ENCODE measurements around the gene P3H3.
A peak's percentile ranks its signal among the peaks of the same experiment; 100 is the strongest.

Gene P3H3, protein sequence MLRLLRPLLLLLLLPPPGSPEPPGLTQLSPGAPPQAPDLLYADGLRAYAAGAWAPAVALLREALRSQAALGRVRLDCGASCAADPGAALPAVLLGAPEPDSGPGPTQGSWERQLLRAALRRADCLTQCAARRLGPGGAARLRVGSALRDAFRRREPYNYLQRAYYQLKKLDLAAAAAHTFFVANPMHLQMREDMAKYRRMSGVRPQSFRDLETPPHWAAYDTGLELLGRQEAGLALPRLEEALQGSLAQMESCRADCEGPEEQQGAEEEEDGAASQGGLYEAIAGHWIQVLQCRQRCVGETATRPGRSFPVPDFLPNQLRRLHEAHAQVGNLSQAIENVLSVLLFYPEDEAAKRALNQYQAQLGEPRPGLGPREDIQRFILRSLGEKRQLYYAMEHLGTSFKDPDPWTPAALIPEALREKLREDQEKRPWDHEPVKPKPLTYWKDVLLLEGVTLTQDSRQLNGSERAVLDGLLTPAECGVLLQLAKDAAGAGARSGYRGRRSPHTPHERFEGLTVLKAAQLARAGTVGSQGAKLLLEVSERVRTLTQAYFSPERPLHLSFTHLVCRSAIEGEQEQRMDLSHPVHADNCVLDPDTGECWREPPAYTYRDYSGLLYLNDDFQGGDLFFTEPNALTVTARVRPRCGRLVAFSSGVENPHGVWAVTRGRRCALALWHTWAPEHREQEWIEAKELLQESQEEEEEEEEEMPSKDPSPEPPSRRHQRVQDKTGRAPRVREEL

DNA sequence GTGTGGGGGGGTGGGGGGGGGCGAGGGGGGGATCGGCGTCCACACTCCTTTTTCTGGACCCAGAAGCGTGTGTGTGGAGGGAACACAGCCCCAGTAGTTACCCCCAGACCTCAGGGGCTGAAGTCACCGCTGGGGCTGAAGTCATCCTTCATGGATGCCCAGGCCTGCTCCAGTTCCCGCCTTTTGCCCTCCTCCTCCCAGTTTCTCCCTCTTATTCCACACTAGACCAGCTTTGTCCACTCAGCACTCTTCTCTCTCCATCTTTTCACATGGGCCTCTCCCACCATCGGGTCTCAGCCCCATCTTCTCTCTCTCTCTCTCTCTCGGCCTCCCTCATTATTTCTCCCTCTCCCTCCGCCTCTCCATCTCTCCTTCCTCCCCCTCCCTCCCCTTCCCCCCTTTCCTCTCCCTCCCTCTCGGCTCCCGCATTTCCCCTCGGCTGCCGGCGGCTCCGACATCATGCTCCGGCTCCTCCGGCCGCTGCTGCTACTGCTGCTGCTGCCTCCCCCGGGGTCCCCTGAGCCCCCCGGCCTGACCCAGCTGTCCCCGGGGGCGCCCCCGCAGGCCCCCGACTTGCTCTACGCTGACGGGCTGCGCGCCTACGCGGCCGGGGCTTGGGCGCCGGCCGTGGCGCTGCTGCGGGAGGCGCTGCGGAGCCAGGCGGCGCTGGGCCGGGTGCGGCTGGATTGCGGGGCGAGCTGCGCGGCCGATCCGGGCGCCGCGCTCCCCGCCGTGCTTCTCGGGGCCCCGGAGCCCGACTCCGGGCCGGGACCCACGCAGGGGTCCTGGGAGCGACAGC, at the start of gene P3H3:
TSS of gene P3H3 (plus strand) at position 426 of the 799 bp plus-strand sequence. CDS start at position 460, 34 bp downstream.
- Mint-ChIP-seq H3K27ac (peak within 1 kb of the TSS; percentile 72), H3K4me1 (ENCODE audit: low read depth) (peaks cover 18% of the 10 kb centered on the region), H3K4me3 (peak within 1 kb of the TSS; percentile 85)

DNA sequence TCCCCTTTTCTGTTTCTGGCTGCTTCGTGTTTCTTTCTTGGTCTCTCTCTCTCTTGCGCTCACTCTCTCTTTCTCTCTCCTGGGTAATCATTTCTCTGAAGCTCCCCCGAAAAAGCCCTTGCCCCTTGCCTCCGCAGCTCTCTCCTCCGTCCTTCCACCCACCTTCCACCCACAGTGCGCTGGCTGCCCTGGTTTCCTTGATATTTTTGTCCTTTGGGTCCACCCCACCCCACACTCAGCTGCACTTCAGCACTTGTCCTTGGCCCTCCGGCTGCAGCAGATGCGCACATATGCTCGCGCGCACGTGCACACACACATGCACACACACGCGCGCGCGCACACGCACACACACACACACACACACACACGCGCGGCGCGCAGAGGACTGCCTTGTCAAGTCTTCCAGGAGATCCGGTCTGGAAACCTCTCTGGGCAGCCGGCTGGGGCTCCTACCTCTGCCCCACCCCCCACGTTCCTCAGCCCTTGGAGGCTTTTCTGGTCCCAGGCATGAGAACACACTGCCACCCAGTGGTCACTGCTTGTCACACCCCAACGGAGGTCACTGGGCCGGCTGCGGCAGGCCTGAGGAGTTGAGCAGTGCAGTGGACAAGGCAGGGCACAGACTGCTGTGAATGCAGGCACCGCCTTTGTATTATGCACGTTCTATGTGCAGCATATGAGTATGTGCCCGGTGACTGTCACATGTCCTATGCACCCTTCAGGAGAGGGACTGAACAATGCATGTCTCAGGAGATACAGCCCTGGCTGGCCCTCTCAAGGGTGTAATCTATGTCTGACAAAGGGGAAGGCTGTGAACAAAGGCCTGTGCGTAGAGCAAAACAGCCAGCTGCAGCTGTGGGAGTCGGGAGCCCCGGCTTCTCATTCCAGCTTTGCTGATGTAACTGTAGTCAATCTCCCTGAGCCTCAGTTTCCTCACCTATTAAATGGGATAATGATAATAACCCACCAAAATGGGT, 49.3 kb upstream of the P3H3 start:
- Mint-ChIP-seq H3K27ac (peak overlapping the region; percentile 60), H3K27me3 (ENCODE audit: low read depth) (no peaks in the 10 kb centered on the region), H3K4me3 (peak overlapping the region; percentile 81), H3K4me1 (ENCODE audit: low read depth) (peaks cover 59% of the 10 kb centered on the region), H3K9me3 (no peaks in the 10 kb centered on the region), H3K36me3 (ENCODE audit: low read depth) (peaks cover 22% of the 10 kb centered on the region)

More for the DNA sequence above, at the start of gene P3H3:
- no peaks in the 10 kb centered on the region for H3K36me3 Mint-ChIP-seq (ENCODE audit: low read depth)
- no peaks in the 10 kb centered on the region for H3K9me3 Mint-ChIP-seq
- H3K27me3 Mint-ChIP-seq (ENCODE audit: low read depth), result peaks cover 61% of the 10 kb centered on the region

DNA sequence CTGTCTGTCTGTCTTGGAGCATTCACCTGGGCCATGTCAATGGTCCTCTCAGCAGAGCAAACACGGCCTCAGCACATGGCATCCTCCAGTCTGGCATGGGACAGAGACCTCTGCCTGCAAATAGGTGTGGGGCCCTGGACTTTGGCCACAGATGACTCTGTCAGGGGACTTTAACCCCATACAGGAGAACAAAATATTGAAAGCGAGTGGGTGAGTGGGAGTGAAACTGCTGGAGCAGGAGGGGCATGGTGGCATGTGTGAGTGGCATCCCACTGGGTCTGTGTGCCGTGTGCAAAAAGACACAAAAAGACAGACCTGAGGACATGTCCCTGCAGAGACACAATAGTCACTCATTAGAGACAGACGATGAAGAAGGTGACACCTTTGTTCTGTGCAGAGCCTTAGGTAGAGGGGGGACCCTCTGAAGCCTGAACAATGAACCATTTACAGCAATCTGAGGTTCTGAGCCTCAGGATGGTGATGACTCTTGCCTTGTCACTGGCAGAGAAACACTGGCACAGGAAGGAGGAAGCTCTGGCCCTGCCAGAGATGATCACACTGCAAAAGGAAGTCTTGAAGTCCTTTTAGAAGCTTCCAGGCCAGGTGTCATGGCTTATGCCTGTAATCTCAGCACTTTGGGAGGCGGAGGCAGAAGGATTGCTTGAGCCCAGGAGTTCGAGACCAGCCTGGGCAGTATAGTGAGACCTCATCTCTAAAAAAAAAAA, 48.3 kb upstream of the P3H3 start:
- Mint-ChIP-seq H3K9me3 (no peaks in the 10 kb centered on the region), H3K4me3 (peak overlapping the region; percentile 54), H3K4me1 (ENCODE audit: low read depth) (peaks cover 60% of the 10 kb centered on the region), H3K27me3 (ENCODE audit: low read depth) (no peaks in the 10 kb centered on the region), H3K36me3 (ENCODE audit: low read depth) (peaks cover 18% of the 10 kb centered on the region), H3K27ac (peak overlapping the region; percentile 60)

- H3K36me3 Mint-ChIP-seq (ENCODE audit: low read depth), result peaks cover 11% of the 10 kb centered on the region
- H3K4me1 Mint-ChIP-seq (ENCODE audit: low read depth), result peaks cover 54% of the 10 kb centered on the region
- H3K27ac Mint-ChIP-seq, result peak overlapping the region; percentile 82
- H3K9me3 Mint-ChIP-seq, result no peaks in the 10 kb centered on the region
- no peak overlapping the region for H3K4me3 Mint-ChIP-seq
- no peaks in the 10 kb centered on the region for H3K27me3 Mint-ChIP-seq (ENCODE audit: low read depth)
Measured at GRCh38 chr12:6780573-6780972, 47.6 kb upstream of the P3H3 start.

- H3K27ac Mint-ChIP-seq, result peak overlapping the region; percentile 20
- H3K4me1 Mint-ChIP-seq (ENCODE audit: low read depth), result peaks cover 57% of the 10 kb centered on the region
- H3K36me3 Mint-ChIP-seq (ENCODE audit: low read depth), result peaks cover 7% of the 10 kb centered on the region
- H3K27me3 Mint-ChIP-seq (ENCODE audit: low read depth), result no peaks in the 10 kb centered on the region
- no peak overlapping the region for H3K4me3 Mint-ChIP-seq
- H3K9me3 Mint-ChIP-seq, result no peaks in the 10 kb centered on the region
Measured at GRCh38 chr12:6782119-6782518, 46.1 kb upstream of the P3H3 start.

DNA sequence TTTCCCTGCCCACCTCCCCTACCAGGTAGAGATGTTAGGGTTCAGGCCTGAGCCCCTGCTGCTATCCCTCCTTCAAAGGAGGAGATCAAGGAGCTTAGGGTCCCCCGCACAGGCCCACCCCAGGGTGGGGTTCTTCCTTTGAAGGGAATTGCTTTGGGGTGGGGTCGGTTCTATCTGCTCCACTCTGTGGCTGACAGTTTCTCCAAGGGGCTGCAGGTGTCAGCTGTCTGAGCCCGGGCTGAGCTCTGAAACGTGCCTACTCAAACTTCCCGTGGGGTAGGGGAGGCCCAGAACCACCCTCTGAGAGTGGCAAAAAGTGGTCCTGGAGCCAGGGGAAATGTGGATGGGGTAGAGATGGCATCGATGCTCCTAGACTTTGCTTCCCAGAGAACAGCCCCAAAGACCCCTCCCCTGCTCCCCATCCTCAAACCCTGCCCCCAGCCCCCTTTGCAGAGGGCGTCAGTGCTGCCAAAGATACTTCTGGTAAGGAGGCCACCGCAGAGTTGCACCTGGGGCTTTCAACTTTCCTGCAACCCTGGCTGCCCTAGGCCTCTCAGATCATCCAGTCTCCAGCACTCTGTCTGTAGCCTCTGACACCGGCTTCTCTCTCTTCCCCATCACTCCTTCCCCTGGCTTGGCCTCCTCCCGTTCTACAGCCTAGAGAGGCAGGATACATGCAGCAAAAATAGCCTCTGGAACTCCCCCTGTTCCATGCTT, 45.2 kb upstream of the P3H3 start:
- Mint-ChIP-seq H3K36me3 (ENCODE audit: low read depth) (peaks cover 5% of the 10 kb centered on the region), H3K27me3 (ENCODE audit: low read depth) (no peaks in the 10 kb centered on the region), H3K4me1 (ENCODE audit: low read depth) (peaks cover 54% of the 10 kb centered on the region), H3K4me3 (no peak overlapping the region), H3K27ac (peak overlapping the region; percentile 86), H3K9me3 (no peaks in the 10 kb centered on the region)

- Mint-ChIP-seq H3K27ac (peak overlapping the region; percentile 41), H3K27me3 (ENCODE audit: low read depth) (no peaks in the 10 kb centered on the region), H3K4me3 (peak overlapping the region; percentile 21), H3K9me3 (no peaks in the 10 kb centered on the region), H3K36me3 (ENCODE audit: low read depth) (no peaks in the 10 kb centered on the region), H3K4me1 (ENCODE audit: low read depth) (peaks cover 55% of the 10 kb centered on the region)
Measured at GRCh38 chr12:6783828-6784227, 44.4 kb upstream of the P3H3 start.

DNA sequence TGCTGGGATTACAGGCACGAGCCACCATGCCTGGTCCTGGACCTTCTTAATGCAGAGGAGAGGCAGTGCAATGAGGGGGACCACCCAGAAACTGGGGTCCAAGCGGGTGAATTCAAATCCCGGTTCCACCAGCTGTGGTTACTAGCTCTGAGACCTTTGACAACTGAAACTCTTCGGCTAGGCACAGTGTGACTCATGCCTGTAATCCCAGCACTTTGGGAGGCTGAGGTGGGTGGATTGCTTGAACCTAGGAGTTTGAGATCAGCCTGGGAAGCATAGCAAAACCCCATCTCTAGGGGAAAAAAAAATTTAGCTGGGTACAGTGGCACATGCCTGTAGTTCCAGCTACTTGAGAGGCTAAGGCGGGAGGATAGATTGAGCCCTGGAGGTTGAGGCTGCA, 43.9 kb upstream of the P3H3 start:
- H3K36me3 Mint-ChIP-seq (ENCODE audit: low read depth), result no peaks in the 10 kb centered on the region
- H3K4me1 Mint-ChIP-seq (ENCODE audit: low read depth), result peaks cover 56% of the 10 kb centered on the region
- H3K27me3 Mint-ChIP-seq (ENCODE audit: low read depth), result no peaks in the 10 kb centered on the region
- H3K27ac Mint-ChIP-seq, result no peak overlapping the region
- no peak overlapping the region for H3K4me3 Mint-ChIP-seq
- no peaks in the 10 kb centered on the region for H3K9me3 Mint-ChIP-seq

GRCh38 chr12:6784761-6785160, 43.4 kb upstream of the P3H3 start:
- Mint-ChIP-seq H3K27me3 (ENCODE audit: low read depth) (no peaks in the 10 kb centered on the region), H3K27ac (no peak overlapping the region), H3K36me3 (ENCODE audit: low read depth) (peaks cover 1% of the 10 kb centered on the region), H3K4me1 (ENCODE audit: low read depth) (peaks cover 55% of the 10 kb centered on the region), H3K4me3 (no peak overlapping the region), H3K9me3 (no peaks in the 10 kb centered on the region)

GRCh38 chr12:6786416-6787094, 41.7 kb upstream of the P3H3 start:
- Mint-ChIP-seq H3K4me3 (peak overlapping the region; percentile 63), H3K36me3 (ENCODE audit: low read depth) (peaks cover 5% of the 10 kb centered on the region), H3K27me3 (ENCODE audit: low read depth) (no peaks in the 10 kb centered on the region), H3K9me3 (no peaks in the 10 kb centered on the region), H3K27ac (peak overlapping the region; percentile 93), H3K4me1 (ENCODE audit: low read depth) (peaks cover 49% of the 10 kb centered on the region)

DNA sequence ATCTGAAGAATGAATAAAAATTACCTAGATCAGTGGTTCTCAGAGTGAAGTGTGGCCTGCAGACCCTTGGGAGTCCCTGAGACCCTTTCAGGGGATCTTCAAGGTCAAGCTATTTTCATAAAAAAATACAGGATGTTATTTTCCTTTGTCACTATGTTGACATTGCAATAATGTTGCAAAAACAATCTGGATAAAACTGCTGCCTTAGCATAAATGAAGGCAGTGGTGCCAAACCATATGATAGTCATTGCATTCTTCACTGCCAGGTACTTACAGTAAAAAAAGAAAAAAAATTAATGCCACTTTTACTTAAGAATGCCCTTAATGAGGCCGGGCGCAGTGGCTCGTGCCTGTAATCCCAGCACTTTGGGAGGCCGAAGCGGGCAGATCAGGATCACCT, 40.9 kb upstream of the P3H3 start:
- Mint-ChIP-seq H3K27ac (peak overlapping the region; percentile 93), H3K36me3 (ENCODE audit: low read depth) (peaks cover 6% of the 10 kb centered on the region), H3K4me1 (ENCODE audit: low read depth) (peaks cover 50% of the 10 kb centered on the region), H3K4me3 (no peak overlapping the region), H3K9me3 (no peaks in the 10 kb centered on the region), H3K27me3 (ENCODE audit: low read depth) (no peaks in the 10 kb centered on the region)
